Prostate gland (tissue), 2 donors: Measurements from ENCODE around the gene HOATZ. TPM values are rescaled to one million over a fixed set of nuclear protein-coding genes. Genes with fewer than 3 reads are reported as not detected.

Experiments used
- DNase-seq: peaks from one replicate; pipeline ENCODE4 v3.0.0-alpha.2; 2019; ENCODE audit warnings: low spot score
- H3K27ac ChIP-seq, 2 donors: fragments of 200-600 bp; sonication (generic); 2 replicates each; pipeline ENCODE4 v1.5.1; 2017 to 2019
- H3K27me3 ChIP-seq: fragments of 200-600 bp; sonication (generic); replicated peaks from 2 replicates; pipeline ENCODE4 v1.5.1; 2019; ENCODE audit not compliant: insufficient read depth
- H3K36me3 ChIP-seq, 2 donors: fragments of 200-600 bp; sonication (generic); 1 replicate in 1 of 2; 2 replicates in 1 of 2; pipeline versions ENCODE4 v1.5.1 to v1.8.1; 2017 to 2019
- H3K4me1 ChIP-seq: fragments of 200-600 bp; sonication (generic); replicated peaks from 2 replicates; pipeline ENCODE4 v1.5.1; 2019
- H3K4me3 ChIP-seq, 2 donors: fragments of 200-600 bp; sonication (generic); 2 replicates each; pipeline ENCODE4 v1.5.1; 2017 to 2019
- H3K9me3 ChIP-seq: fragments of 200-600 bp; sonication (generic); 2 replicates; pipeline ENCODE4 v1.5.1; 2017
- CTCF ChIP-seq, 4 experiments: fragments of 200-600 bp in 2 of 4; fragments of 450-650 bp in 2 of 4; sonication (generic) in 2 of 4; IDR thresholded peaks; 1 replicate in 3 of 4; 2 replicates in 1 of 4; pipeline ENCODE4 v1.5.1; 2016 to 2019; ENCODE audit warnings: antibody characterized with exemption in 4 of 4, mild to moderate bottlenecking in 2 of 4, moderate library complexity in 2 of 4
- POLR2A ChIP-seq: fragments of 450-650 bp; IDR thresholded peaks from one replicate; pipeline ENCODE4 v1.6.1; 2016; ENCODE audit warnings: antibody characterized with exemption, mild to moderate bottlenecking
- POLR2AphosphoS5 ChIP-seq: sonication (generic); formaldehyde crosslinking; IDR thresholded peaks from one replicate; pipeline ENCODE4 v1.6.1; 2017; ENCODE audit warnings: antibody characterized with exemption
- whole genome bisulfite sequencing: methylation state at CpG from one replicate; pipeline ENCODE4 v1.1.5; 2018; 5-methylcytosine and 5-hydroxymethylcytosine counted together
- intact Hi-C: fragments of 100-400 bp; cut with DNase I; formaldehyde crosslinking; loops from one replicate; pipeline ENCODE4 v1.14.2; 2022
- total RNA-seq, 2 donors: library from RNA; depleted of rRNA; stranded (reverse); fragments of >200 nt; gene quantifications; one replicate each; pipeline ENCODE4 v1.1.0, GENCODE V29; 2016

Gene HOATZ
- total RNA-seq, 2 donors from 2014 or later = 1.0 TPM; not detected in 1

- no peaks in the 10 kb centered on the region for H3K27me3 ChIP-seq
- no peak for DNase-seq
- no peak for TF ChIP-seq POLR2AphosphoS5
- no peak for TF ChIP-seq POLR2A
- TF ChIP-seq CTCF (IDR thresholded peaks at IDR 0.05) = no peak
- no peaks in the 10 kb centered on the region for H3K36me3 ChIP-seq
- no peak overlapping the region for H3K27ac ChIP-seq
- H3K4me3 ChIP-seq = no peak overlapping the region
- H3K4me1 ChIP-seq = no peaks in the 10 kb centered on the region
- no peaks in the 10 kb centered on the region for H3K9me3 ChIP-seq
- intact Hi-C loops = no loop called here
Observed at GRCh38 chr11:111483431-111483830, 31.1 kb upstream of the HOATZ start.

GRCh38 chr11:111490496-111490895, 24.1 kb upstream of the HOATZ start:
- 94% methylated on average over 1 of the region's 1 CpG for WGBS
- Histone ChIP-seq H3K4me3 (no peak overlapping the region), H3K36me3 (no peaks in the 10 kb centered on the region), H3K4me1 (no peaks in the 10 kb centered on the region), H3K27ac (no peak overlapping the region), H3K27me3 (no peaks in the 10 kb centered on the region), H3K9me3 (no peaks in the 10 kb centered on the region)
- intact Hi-C loops = no loop called here
- no peak for TF ChIP-seq POLR2A
- TF ChIP-seq CTCF (IDR thresholded peaks at IDR 0.05) = no peak
- TF ChIP-seq POLR2AphosphoS5 = no peak
- no peak for DNase-seq

- intact Hi-C loops = no loop called here
- no peak overlapping the region for H3K4me3 ChIP-seq
- H3K9me3 ChIP-seq = no peaks in the 10 kb centered on the region
- no peaks in the 10 kb centered on the region for H3K27me3 ChIP-seq
- no peaks in the 10 kb centered on the region for H3K36me3 ChIP-seq
- H3K4me1 ChIP-seq = no peaks in the 10 kb centered on the region
- 76% methylated on average over 1 of the region's 1 CpG for WGBS
- DNase-seq = no peak
- H3K27ac ChIP-seq = no peak overlapping the region
- TF ChIP-seq CTCF (IDR thresholded peaks at IDR 0.05) (no peak), POLR2A (no peak), POLR2AphosphoS5 (no peak)
Observed at GRCh38 chr11:111494040-111494439, 20.5 kb upstream of the HOATZ start.

GRCh38 chr11:111499483-111499882, 15.1 kb upstream of the HOATZ start:
- 91% methylated on average over 5 of the region's 5 CpGs for WGBS

More at GRCh38 chr11:111499483-111499882, 15.1 kb upstream of the HOATZ start:
- no peak for DNase-seq
- intact Hi-C loops = no loop called here
- TF ChIP-seq POLR2A = no peak
- TF ChIP-seq POLR2AphosphoS5 = no peak
- TF ChIP-seq CTCF (IDR thresholded peaks at IDR 0.05) = no peak
- no peaks in the 10 kb centered on the region for H3K4me1 ChIP-seq
- no peak overlapping the region for H3K4me3 ChIP-seq
- no peaks in the 10 kb centered on the region for H3K36me3 ChIP-seq
- H3K27me3 ChIP-seq = no peaks in the 10 kb centered on the region
- no peak overlapping the region for H3K27ac ChIP-seq
- no peaks in the 10 kb centered on the region for H3K9me3 ChIP-seq
